NB4 (cell line): ENCODE results near the gene DFFB.

ENCODE experiments used
- DNase-seq: peaks from one replicate; pipeline ENCODE4 v3.0.0; 2010; ENCODE audit warnings: low read depth
- H3K4me3 ChIP-seq: one replicate; pipeline ENCODE4 v1.5.1; 2011; ENCODE audit warnings: mild to moderate bottlenecking, low read depth, low read length, moderate library complexity
- CTCF ChIP-seq: IDR thresholded peaks from one replicate; pipeline ENCODE4 v1.5.1; 2012; ENCODE audit warnings: low read depth, low read length
- MAX ChIP-seq: IDR thresholded peaks from 2 replicates; pipeline ENCODE4 v1.6.1; 2011; ENCODE audit warnings: low read depth, low read length
- MYC ChIP-seq: IDR thresholded peaks from 2 replicates; pipeline ENCODE4 v1.6.1; 2011; ENCODE audit warnings: low read depth, low read length
- POLR2A ChIP-seq: IDR thresholded peaks from 2 replicates; pipeline ENCODE4 v1.6.1; 2011; ENCODE audit warnings: mild to moderate bottlenecking; ENCODE audit not compliant: insufficient read length; ENCODE audit errors: extremely low read depth

The DFFB gene

GRCh38 chr1:3892748-3893147 is 35.5 kb downstream of the DFFB start:
- DNase-seq = no peak
- no peak overlapping the region for H3K4me3 ChIP-seq
- TF ChIP-seq MYC = no peak
- no peak for TF ChIP-seq CTCF
- TF ChIP-seq MAX = no peak
- TF ChIP-seq POLR2A = no peak

- DNase-seq = no peak
- H3K4me3 ChIP-seq = no peak overlapping the region
- TF ChIP-seq CTCF (no peak), MAX (no peak), MYC (no peak), POLR2A (no peak)
Observed at GRCh38 chr1:3893190-3893589, 35.9 kb downstream of the DFFB start.

GRCh38 chr1:3894626-3895278 is 37.5 kb downstream of the DFFB start:
- H3K4me3 ChIP-seq = no peak overlapping the region
- no peak for DNase-seq
- TF ChIP-seq MYC = no peak

- TF ChIP-seq CTCF (no peak), MYC (no peak), MAX (no peak), POLR2A (no peak)
- no peak overlapping the region for H3K4me3 ChIP-seq
- DNase-seq = no peak
Observed at GRCh38 chr1:3895279-3895950, 38.1 kb downstream of the DFFB start.

- DNase-seq = no peak
- no peak overlapping the region for H3K4me3 ChIP-seq
- TF ChIP-seq MYC (no peak), POLR2A (no peak), CTCF (no peak), MAX (no peak)
Observed at GRCh38 chr1:3895951-3896325, 38.7 kb downstream of the DFFB start.

- TF ChIP-seq MYC = no peak
- TF ChIP-seq CTCF = no peak
- no peak for TF ChIP-seq POLR2A
- no peak for TF ChIP-seq MAX
- no peak overlapping the region for H3K4me3 ChIP-seq
- no peak for DNase-seq
Observed at GRCh38 chr1:3896396-3897000, 39.2 kb downstream of the DFFB start.
